Activated CD8-positive, alpha-beta memory T cell treated with anti-CD3 and anti-CD28 coated beads, Interleukin-2, amount 10 ng/mL, durations not matched to agents 7 days and 5 days (primary cell): ENCODE results near the gene SMARCAL1. TPM values are rescaled to one million over a fixed set of nuclear protein-coding genes. Genes with fewer than 3 reads are reported as not detected.

Source experiments
- ATAC-seq: fragments of 150-1000 bp; cut with Tn5 transposase; one replicate; pipeline ENCODE4 v1.10.0; 2021; ENCODE audit warnings: moderate library complexity
- CTCF ChIA-PET: fragments of 350-600 bp; sonication (Branson Sonifier 250); formaldehyde crosslinking; loops from one replicate; lab custom pipeline; 2021; ENCODE audit warnings: antibody characterized with exemption; lab: Charles Lee
- DNase-seq: peaks from one replicate; pipeline ENCODE4 v3.0.0-alpha.2; 2020
- H3K27ac Mint-ChIP-seq: one replicate; pipeline ENCODE4 v1.8.0; 2021; ENCODE audit warnings: mild to moderate bottlenecking, mixed read lengths
- H3K27me3 Mint-ChIP-seq: one replicate; pipeline ENCODE4 v1.8.0; 2021; ENCODE audit warnings: mixed read lengths
- H3K36me3 Mint-ChIP-seq: one replicate; pipeline ENCODE4 v1.8.0; 2021; ENCODE audit warnings: mild to moderate bottlenecking, mixed read lengths
- H3K4me1 Mint-ChIP-seq: one replicate; pipeline ENCODE4 v1.8.0; 2021; ENCODE audit warnings: mixed read lengths
- H3K4me3 Mint-ChIP-seq: one replicate; pipeline ENCODE4 v1.8.0; 2021; ENCODE audit warnings: mild to moderate bottlenecking, moderate library complexity, mixed read lengths
- H3K9me3 Mint-ChIP-seq: one replicate; pipeline ENCODE4 v1.8.0; 2022; ENCODE audit warnings: low read depth, mixed read lengths
- total RNA-seq, 2 experiments: library from RNA; stranded (reverse); gene quantifications; one replicate each; pipeline ENCODE4 v1.2.3, GENCODE V29; 2021

Gene SMARCAL1
- total RNA-seq, 2 experiments from 2014 or later = 29.6 to 30.7 TPM

DNA sequence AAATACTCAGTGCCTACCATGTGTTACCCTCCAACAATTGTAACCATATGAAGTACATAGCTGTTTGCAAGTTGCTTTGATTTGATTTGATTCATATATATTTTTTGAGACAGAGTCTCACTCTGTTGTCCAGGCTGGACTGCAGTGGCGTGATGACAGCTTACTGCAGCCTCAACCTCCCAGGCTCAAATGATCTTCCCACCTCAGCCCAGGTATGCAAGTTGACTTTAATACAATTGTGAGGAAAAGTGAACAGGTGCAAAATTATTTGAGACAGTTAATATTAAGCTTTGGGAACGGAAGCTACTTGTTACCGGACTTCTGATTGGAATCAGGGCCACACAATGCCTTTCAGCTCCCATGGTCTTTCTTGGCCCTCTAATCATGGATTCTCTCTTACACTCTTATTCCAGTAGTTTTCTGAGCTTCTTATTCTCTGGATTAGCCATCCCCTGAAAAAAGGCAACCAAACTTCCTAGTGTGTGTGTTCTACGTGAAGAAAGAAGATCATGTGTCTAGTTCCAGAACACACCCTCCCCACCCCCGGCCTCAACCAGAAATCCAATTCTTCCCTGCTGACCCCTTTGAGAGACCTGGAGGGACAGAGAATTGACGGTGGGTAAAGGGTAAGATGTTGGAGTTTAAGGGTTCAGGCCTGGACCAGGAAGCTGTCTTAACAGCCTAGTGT is 85.2 kb downstream of the SMARCAL1 start:
- Mint-ChIP-seq H3K9me3 (no peaks in the 10 kb centered on the region), H3K27me3 (no peaks in the 10 kb centered on the region), H3K27ac (peak overlapping the region; percentile 93), H3K36me3 (peaks cover 45% of the 10 kb centered on the region), H3K4me1 (peaks cover 56% of the 10 kb centered on the region), H3K4me3 (peak overlapping the region; percentile 100)
- CTCF ChIA-PET = interaction anchor here (0.7 to 1.0 kb wide), 3 partner anchors 167 to 181 kb away, joined by 3 to 4 read pairs (median 3); no protein-coding TSS in a partner anchor
- no peak for DNase-seq
- no peak for ATAC-seq

- Mint-ChIP-seq H3K27ac (peak overlapping the region; percentile 93), H3K4me1 (peaks cover 60% of the 10 kb centered on the region), H3K36me3 (peaks cover 50% of the 10 kb centered on the region), H3K9me3 (no peaks in the 10 kb centered on the region), H3K27me3 (no peaks in the 10 kb centered on the region), H3K4me3 (peak overlapping the region; percentile 100)
- no peak for DNase-seq
- no peak for ATAC-seq
- CTCF ChIA-PET = interaction anchor here (0.9 to 1.4 kb wide), 6 partner anchors 22 to 532 kb away, joined by 3 to 5 read pairs (median 3); no protein-coding TSS in a partner anchor
These were observed 85.7 kb downstream of the SMARCAL1 start for GRCh38 chr2:216498070-216498378.

GRCh38 chr2:216498379-216499352 is 86.4 kb downstream of the SMARCAL1 start, which contains the start of gene RPL37A:
TSS of gene RPL37A (plus strand) at chr2:216498844. CDS start at chr2:216498875, 31 bp downstream.
- CTCF ChIA-PET = interaction anchor here (0.6 to 1.4 kb wide), 7 partner anchors 21 to 532 kb away, joined by 3 to 5 read pairs (median 3); no protein-coding TSS in a partner anchor
- H3K36me3 Mint-ChIP-seq = peaks cover 53% of the 10 kb centered on the region

GRCh38 chr2:216499641-216500218 is 87.4 kb downstream of the SMARCAL1 start:
- H3K27ac Mint-ChIP-seq = peak overlapping the region; percentile 93
- ATAC-seq (no peak), DNase-seq (no peak)
- no peaks in the 10 kb centered on the region for H3K9me3 Mint-ChIP-seq
- H3K4me1 Mint-ChIP-seq = peaks cover 69% of the 10 kb centered on the region
- no peaks in the 10 kb centered on the region for H3K27me3 Mint-ChIP-seq
- CTCF ChIA-PET = no interaction called here
- H3K36me3 Mint-ChIP-seq = peaks cover 62% of the 10 kb centered on the region
- peak overlapping the region; percentile 100 for H3K4me3 Mint-ChIP-seq

More at GRCh38 chr2:216498379-216499352, 86.4 kb downstream of the SMARCAL1 start, which contains the start of gene RPL37A:
- Mint-ChIP-seq H3K9me3 (no peaks in the 10 kb centered on the region), H3K27me3 (no peaks in the 10 kb centered on the region), H3K27ac (peak within 1 kb of the TSS; percentile 93), H3K4me1 (peaks cover 63% of the 10 kb centered on the region), H3K4me3 (peak within 1 kb of the TSS; percentile 100)
- DNase-seq (peak; percentile 93), ATAC-seq (peak; percentile 98)

- Mint-ChIP-seq H3K4me3 (peak overlapping the region; percentile 100), H3K27ac (peak overlapping the region; percentile 17), H3K36me3 (peaks cover 69% of the 10 kb centered on the region), H3K9me3 (no peaks in the 10 kb centered on the region), H3K4me1 (peaks cover 70% of the 10 kb centered on the region), H3K27me3 (no peaks in the 10 kb centered on the region)
- DNase-seq (no peak), ATAC-seq (no peak)
- CTCF ChIA-PET = no interaction called here
These were observed 88.3 kb downstream of the SMARCAL1 start for GRCh38 chr2:216500572-216500971.

- H3K4me1 Mint-ChIP-seq = peaks cover 57% of the 10 kb centered on the region
- CTCF ChIA-PET = interaction anchor here (0.6 kb wide), 1 partner anchor 392 kb away, joined by 3 read pairs; no protein-coding TSS in a partner anchor
- ATAC-seq (no peak), DNase-seq (no peak)
- H3K36me3 Mint-ChIP-seq = peaks cover 71% of the 10 kb centered on the region
- no peak overlapping the region for H3K4me3 Mint-ChIP-seq
- H3K27me3 Mint-ChIP-seq = no peaks in the 10 kb centered on the region
- H3K27ac Mint-ChIP-seq = no peak overlapping the region
- no peaks in the 10 kb centered on the region for H3K9me3 Mint-ChIP-seq
These were observed 89.6 kb downstream of the SMARCAL1 start for GRCh38 chr2:216501854-216502253.

- ATAC-seq = no peak
- Mint-ChIP-seq H3K36me3 (peaks cover 71% of the 10 kb centered on the region), H3K27me3 (no peaks in the 10 kb centered on the region), H3K4me3 (no peak overlapping the region), H3K27ac (peak overlapping the region; percentile 3), H3K9me3 (no peaks in the 10 kb centered on the region), H3K4me1 (peaks cover 51% of the 10 kb centered on the region)
- no peak for DNase-seq
- CTCF ChIA-PET = no interaction called here
These were observed 90.3 kb downstream of the SMARCAL1 start for GRCh38 chr2:216502381-216503158.

GRCh38 chr2:216503159-216503629 is 90.9 kb downstream of the SMARCAL1 start:
- Mint-ChIP-seq H3K36me3 (peaks cover 70% of the 10 kb centered on the region), H3K4me1 (peaks cover 45% of the 10 kb centered on the region), H3K27ac (peak overlapping the region; percentile 3), H3K27me3 (no peaks in the 10 kb centered on the region), H3K9me3 (no peaks in the 10 kb centered on the region), H3K4me3 (no peak overlapping the region)
- CTCF ChIA-PET = no interaction called here
- ATAC-seq = no peak
- DNase-seq = no peak

DNA sequence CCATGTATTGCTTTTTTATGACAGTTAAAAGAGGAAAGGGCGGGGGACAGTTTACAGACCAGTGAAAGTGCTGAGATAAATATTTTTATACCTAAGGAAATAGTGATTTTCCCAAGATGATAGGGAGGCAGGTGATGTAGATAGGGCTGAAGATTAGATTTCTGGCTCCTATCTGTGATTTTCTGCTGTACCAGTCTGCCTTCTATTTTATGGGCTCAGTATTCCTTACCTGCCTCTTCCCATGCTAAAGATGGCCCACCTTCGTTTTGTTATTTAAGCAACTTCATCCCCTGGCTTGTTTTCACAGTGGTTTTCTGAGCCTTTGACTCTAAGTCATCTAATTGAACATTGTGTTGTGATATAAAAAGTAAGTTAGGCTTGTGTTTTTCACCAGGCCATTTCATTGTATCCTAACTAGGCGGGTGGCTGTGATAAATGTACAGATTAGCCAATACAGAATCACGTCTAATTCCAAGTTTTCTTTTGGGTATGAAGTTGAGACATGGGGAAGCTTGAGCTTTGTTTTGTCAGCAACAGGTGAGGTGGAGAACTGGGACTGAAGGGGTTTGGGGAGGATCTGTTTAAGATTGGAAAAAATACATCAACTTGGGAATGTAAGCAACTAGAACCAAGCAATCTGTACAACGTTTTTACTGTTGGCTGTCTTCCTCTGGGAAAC is 91.6 kb downstream of the SMARCAL1 start:
- no peaks in the 10 kb centered on the region for H3K27me3 Mint-ChIP-seq
- H3K36me3 Mint-ChIP-seq = peaks cover 65% of the 10 kb centered on the region
- H3K27ac Mint-ChIP-seq = peak overlapping the region; percentile 7
- peaks cover 45% of the 10 kb centered on the region for H3K4me1 Mint-ChIP-seq
- DNase-seq (no peak), ATAC-seq (no peak)
- H3K4me3 Mint-ChIP-seq = no peak overlapping the region
- CTCF ChIA-PET = no interaction called here
- no peaks in the 10 kb centered on the region for H3K9me3 Mint-ChIP-seq

DNA sequence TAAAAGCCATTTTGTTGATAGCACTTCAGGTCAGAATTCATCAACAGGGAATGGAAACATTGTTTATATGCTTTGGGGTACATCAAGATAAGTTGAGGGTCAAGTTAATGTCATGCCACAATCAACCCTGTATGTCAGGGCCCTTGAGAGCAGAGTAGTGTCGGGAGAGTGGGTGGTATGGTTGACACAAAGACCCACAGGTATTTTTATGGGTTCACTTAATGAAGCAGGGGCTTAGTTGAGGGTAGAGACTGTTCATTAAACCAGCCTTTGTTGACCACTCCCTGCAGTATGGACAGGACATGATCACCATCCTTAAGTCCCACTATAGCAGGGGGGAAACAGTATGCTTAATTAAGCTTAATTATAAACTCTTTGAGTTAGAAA is 92.1 kb downstream of the SMARCAL1 start:
- no peak overlapping the region for H3K4me3 Mint-ChIP-seq
- ATAC-seq (no peak), DNase-seq (no peak)
- H3K36me3 Mint-ChIP-seq = peaks cover 63% of the 10 kb centered on the region
- H3K9me3 Mint-ChIP-seq = no peaks in the 10 kb centered on the region
- CTCF ChIA-PET = no interaction called here
- peaks cover 45% of the 10 kb centered on the region for H3K4me1 Mint-ChIP-seq
- no peaks in the 10 kb centered on the region for H3K27me3 Mint-ChIP-seq
- no peak overlapping the region for H3K27ac Mint-ChIP-seq

DNA sequence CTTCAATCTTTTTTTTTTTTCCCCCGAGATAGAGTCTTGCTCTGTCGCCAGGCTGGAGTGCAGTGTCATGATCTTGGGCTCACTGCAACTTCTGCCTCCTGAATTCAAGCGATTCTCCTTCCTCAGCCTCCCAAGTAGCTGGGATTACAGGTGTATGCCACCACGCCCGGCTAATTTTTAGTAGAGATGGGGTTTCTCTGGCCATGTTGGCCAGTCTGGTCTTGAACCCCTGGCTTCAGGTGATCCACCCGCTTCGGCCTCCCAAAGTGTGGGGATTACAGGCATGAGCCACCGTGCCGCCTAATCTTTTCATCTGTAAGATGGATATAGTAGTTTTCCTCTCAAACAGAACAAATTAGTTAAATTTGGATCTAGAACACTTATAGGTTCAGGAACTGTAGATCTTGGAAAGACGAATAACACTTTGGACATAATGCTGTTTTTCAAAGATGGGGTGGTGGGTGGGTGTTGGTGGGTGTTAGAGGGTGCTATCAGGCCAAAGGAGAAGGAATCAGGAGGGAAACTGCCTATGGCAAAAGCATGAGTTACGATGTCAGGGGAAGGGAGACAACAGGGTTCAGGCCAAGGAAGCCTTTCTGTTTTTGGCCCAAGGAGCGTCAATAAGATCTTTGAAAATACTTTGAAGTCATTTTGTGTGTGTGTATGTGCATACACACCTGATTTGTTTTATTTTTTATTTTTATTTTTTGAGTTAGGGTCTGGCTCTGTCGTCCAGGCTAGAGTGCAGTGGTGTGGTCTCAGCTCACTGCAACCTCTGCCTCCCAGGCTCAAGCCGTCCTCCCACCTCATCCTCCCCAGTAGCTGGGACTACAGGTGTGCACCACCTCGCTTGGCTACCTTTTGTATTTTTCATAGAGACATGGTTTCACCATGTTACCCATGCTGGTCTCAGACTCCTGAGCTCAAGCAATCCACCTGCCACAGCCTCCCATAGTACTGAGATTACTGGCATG is 93.1 kb downstream of the SMARCAL1 start:
- no peaks in the 10 kb centered on the region for H3K27me3 Mint-ChIP-seq
- no peak overlapping the region for H3K4me3 Mint-ChIP-seq
- H3K36me3 Mint-ChIP-seq = peaks cover 54% of the 10 kb centered on the region
- H3K4me1 Mint-ChIP-seq = peaks cover 35% of the 10 kb centered on the region
- H3K9me3 Mint-ChIP-seq = no peaks in the 10 kb centered on the region
- DNase-seq = no peak
- ATAC-seq = no peak
- CTCF ChIA-PET = interaction anchor here (1.9 kb wide), 1 partner anchor 11 kb away, joined by 6 read pairs; no protein-coding TSS in a partner anchor
- peak overlapping the region; percentile 31 for H3K27ac Mint-ChIP-seq
